ENCODE data around the gene GASK1A.

DNA sequence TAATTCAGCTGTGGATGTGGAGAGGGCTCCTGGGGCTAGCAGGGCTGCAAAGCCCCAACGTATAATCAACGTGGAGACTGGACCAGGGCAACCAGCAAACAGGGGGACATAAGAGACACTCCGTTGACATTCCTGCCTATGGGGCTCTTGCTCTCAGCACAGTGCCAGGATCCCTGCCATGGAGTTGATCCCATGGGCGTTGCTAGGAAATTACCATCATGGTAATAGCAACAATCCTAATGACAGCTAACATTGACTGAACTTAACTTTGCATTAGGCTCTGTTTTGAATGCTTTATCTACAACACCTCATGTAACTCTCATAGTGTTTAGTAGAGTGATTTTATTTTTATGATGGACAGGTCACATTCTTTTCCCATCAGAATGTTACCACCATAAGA, 16.9 kb downstream of the GASK1A start:
- TF ChIP-seq, protein P1, sequence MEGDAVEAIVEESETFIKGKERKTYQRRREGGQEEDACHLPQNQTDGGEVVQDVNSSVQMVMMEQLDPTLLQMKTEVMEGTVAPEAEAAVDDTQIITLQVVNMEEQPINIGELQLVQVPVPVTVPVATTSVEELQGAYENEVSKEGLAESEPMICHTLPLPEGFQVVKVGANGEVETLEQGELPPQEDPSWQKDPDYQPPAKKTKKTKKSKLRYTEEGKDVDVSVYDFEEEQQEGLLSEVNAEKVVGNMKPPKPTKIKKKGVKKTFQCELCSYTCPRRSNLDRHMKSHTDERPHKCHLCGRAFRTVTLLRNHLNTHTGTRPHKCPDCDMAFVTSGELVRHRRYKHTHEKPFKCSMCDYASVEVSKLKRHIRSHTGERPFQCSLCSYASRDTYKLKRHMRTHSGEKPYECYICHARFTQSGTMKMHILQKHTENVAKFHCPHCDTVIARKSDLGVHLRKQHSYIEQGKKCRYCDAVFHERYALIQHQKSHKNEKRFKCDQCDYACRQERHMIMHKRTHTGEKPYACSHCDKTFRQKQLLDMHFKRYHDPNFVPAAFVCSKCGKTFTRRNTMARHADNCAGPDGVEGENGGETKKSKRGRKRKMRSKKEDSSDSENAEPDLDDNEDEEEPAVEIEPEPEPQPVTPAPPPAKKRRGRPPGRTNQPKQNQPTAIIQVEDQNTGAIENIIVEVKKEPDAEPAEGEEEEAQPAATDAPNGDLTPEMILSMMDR (IDR thresholded peaks at IDR 0.05; ENCODE audit: extremely low read depth in 1 of 2, insufficient read depth in 1 of 2, low read depth in 1 of 2, low read length in 2 of 2) = no peak
- no peak for TF ChIP-seq GATA2 (IDR thresholded peaks at IDR 0.05; ENCODE audit: insufficient read depth, insufficient read length, low read depth, low read length)

Measured in endothelial cell of umbilical vein (primary cell).